Heart left ventricle (tissue), 16 donors: ENCODE measurements around the gene STIM2. TPM values are rescaled to one million over a fixed set of nuclear protein-coding genes. Genes with fewer than 3 reads are reported as not detected.
A peak's percentile ranks its signal among the peaks of the same experiment; 100 is the strongest.

Experiments
- ATAC-seq, 4 donors: fragments of 200-7000 bp; cut with Tn5 transposase; one replicate each; pipeline ENCODE4 v1.9.1; 2020 to 2022; ENCODE audit warnings: moderate library complexity in 4 of 4, mild to moderate bottlenecking in 3 of 4, moderate number of reproducible peaks in 1 of 4
- DNase-seq, 5 donors: peaks; one replicate each; pipeline ENCODE4 v3.0.0-alpha.2; 2020
- H3K27ac ChIP-seq, 12 donors: fragments of 200-600 bp; sonication (generic) in 4 of 12; one replicate each; pipeline versions ENCODE4 v1.5.0 to v1.8.0; 2016 to 2022; ENCODE audit warnings: mild to moderate bottlenecking in 2 of 12
- H3K27me3 ChIP-seq, 9 donors: fragments of 200-600 bp; sonication (generic) in 2 of 9; one replicate each; pipeline versions ENCODE4 v1.5.1 to v1.8.0; 2016 to 2022; ENCODE audit warnings: mild to moderate bottlenecking in 3 of 9
- H3K36me3 ChIP-seq, 9 donors: fragments of 200-600 bp; sonication (generic) in 2 of 9; one replicate each; pipeline versions ENCODE4 v1.5.0 to v1.8.0; 2018 to 2022; ENCODE audit warnings: mild to moderate bottlenecking in 2 of 9
- H3K4me1 ChIP-seq, 12 donors: fragments of 200-600 bp; sonication (generic) in 4 of 12; one replicate each; pipeline versions ENCODE4 v1.5.0 to v1.8.0; 2016 to 2022; ENCODE audit warnings: mild to moderate bottlenecking in 3 of 12
- H3K4me3 ChIP-seq, 12 donors: fragments of 200-600 bp; sonication (generic) in 4 of 12; one replicate each; pipeline versions ENCODE4 v1.5.0 to v1.8.0; 2017 to 2022; ENCODE audit warnings: mild to moderate bottlenecking in 9 of 12, moderate library complexity in 4 of 12
- H3K9me3 ChIP-seq, 12 donors: fragments of 200-600 bp; sonication (generic) in 4 of 12; one replicate each; pipeline versions ENCODE4 v1.5.0 to v1.8.0; 2016 to 2022; ENCODE audit warnings: mild to moderate bottlenecking in 1 of 12
- CTCF ChIP-seq, 12 donors: fragments of 200-600 bp; sonication (generic) in 4 of 12; IDR thresholded peaks; one replicate each; pipeline versions ENCODE4 v1.5.0 to v1.8.0; 2018 to 2022; ENCODE audit warnings: antibody characterized with exemption in 12 of 12, mild to moderate bottlenecking in 5 of 12
- POLR2A ChIP-seq, 2 donors: fragments of 450-650 bp; IDR thresholded peaks; one replicate each; pipeline ENCODE4 v1.6.1; 2017; ENCODE audit warnings: antibody characterized with exemption in 2 of 2, mild to moderate bottlenecking in 2 of 2, moderate library complexity in 2 of 2
- WGBS, 4 donors: extraction: QIAGEN DNeasy Blood & Tissue Kit in 2 of 4; methylation state at CpG; one replicate each; pipeline versions ENCODE4 v1.1.5 to v1.1.7; 2013 to 2018; 5-methylcytosine and 5-hydroxymethylcytosine counted together
- intact Hi-C, 10 donors: fragments of 100-400 bp; cut with DNase I; formaldehyde crosslinking; loops; one replicate each; pipeline versions ENCODE4 v1.11.1 to v1.14.2; 2022
- polyA plus RNA-seq, 2 donors: library from polyadenylated mRNA; stranded (reverse); fragments of 200-250 nt; gene quantifications; one replicate each; pipeline ENCODE4 v1.2.3, GENCODE V29; 2013
- total RNA-seq, 9 donors: library from RNA; depleted of rRNA in 2 of 9; stranded (reverse); fragments of >200 nt in 2 of 9; fragmentation: NEBNext Ultra II Directional in 3 of 9; extraction: Animal tissue kit (Norgen Biotek cat#: 25700) in 3 of 9; gene quantifications; one replicate each; pipeline versions ENCODE4 v1.1.0 to v1.2.4, GENCODE V29; 2016 to 2023
- donor health status: ischemic (EF 13 %, LVEDD 7.1; RV severe dilation, severe dysfunction).
- donor health status: healthy with polysubstance abuse.
- donor health status: DM: no; HTN: yes; CAD: no.
- donor health status: DM: no; HTN: no; CAD: no.
- donor health status: ischemic (EF 25% LVEDD 6.9; RV normal size, moderate dysfunction).
- donor health status: ischemic (EF 25% LVEDD 5.7; RV mildly dilated, moderate dysfunction).
- donor health status: healthy.
- donor health status: DM: yes; HTN: yes; CAD: no.
- donor health status: ischemic (EF 35%, LVEDD 5.7; RV mildly dilated, moderate dysfunction).
- donor health status: nonischemic (EF 11% LVEDD 7.7; RV severe dilation, severe dysfunction).
- donor health status: DM: yes; HTN: yes; CAD: no.
- donor health status: PGD.
- donor health status: ischemic (EF 29% LVEDD 5.4; RV normal size, mild dysfunction).
- donor health status: nonischemic (EF 23%, LVEDD 6.1; RV moderate dilation, normal function).

The STIM2 gene
- total and polyA plus RNA-seq, 11 donors: 4.6 to 17.3 (median 8.8) TPM

DNA sequence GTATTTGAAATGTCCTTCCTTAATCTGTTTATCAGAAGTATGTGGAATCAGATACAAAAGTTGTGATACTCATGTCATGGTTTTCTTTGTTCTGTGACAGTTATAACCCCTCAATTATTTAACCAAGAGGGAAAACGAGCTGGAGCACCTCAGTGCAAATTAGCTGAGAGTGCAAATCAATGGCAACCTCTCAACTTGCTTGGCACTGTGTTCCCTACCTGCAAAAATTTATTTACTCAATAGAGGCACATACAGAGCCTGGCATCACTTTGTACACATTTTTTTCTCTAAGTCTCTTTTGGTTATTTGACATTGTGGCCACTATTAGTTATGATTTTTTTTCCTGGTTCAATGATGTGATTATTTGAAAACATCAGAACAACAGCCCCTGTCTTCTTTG, 186.2 kb downstream of the STIM2 start:
- Histone ChIP-seq H3K27me3 (peaks cover 0 to 28% (median 0%) of the 10 kb centered on the region in 9 donors), H3K9me3 (peaks cover 0 to 8% (median 0%) of the 10 kb centered on the region in 12 donors), H3K36me3 (no peaks in the 10 kb centered on the region), H3K27ac (no peak overlapping the region), H3K4me1 (peaks cover 0 to 9% (median 0%) of the 10 kb centered on the region in 12 donors), H3K4me3 (no peak overlapping the region)
- no peak for DNase-seq
- intact Hi-C loops: loop anchor here in 5 of 10 donors (5.0 to 10.0 kb wide), 3 partner anchors 268 to 588 kb away; no protein-coding TSS in a partner anchor
- ATAC-seq: no peak
- TF ChIP-seq CTCF (IDR thresholded peaks at IDR 0.05) (no peak), POLR2A (IDR thresholded peaks at IDR 0.05) (no peak)
- 39 to 46% (median 44%) methylated on average over 1 of the region's 1 CpG for WGBS, 4 donors

DNA sequence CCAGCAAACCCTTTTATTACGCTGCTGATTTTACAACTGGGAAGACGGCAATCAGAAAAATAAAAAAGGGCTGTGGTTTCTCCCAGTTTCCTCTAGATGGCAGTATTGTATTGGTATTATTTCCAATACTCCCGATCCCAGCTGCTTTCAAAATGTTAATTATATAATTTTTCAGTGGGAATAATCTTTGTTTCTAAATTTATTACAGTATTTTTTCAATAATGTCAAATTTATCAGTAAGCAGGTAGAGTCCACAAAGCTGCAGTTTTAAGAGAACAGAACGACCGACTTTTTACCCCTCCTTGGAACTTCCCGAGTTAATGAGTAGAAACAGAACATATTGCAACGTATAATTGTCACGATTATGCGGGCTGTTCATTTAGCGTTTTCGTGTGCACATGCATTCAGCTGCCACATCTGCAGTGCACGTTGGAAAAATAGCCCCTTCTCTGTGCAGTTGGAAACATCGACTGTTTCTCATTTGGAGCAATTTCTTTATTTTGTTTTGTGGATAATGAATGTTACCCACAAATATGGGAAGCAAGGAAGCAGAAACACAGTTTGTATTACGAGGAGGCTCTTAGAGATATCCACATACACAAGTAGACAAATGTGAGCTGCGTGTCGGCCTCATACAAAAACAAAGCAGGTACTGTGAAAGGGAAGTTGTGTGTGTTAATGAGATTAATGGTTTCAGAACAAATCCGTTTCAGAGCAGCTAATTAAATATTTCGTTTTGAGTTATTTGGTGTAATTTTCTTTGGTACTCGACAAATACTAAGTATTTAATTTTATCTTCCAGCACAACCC, 188.0 kb downstream of the STIM2 start:
- no peak for TF ChIP-seq POLR2A (IDR thresholded peaks at IDR 0.05)
- TF ChIP-seq CTCF (IDR thresholded peaks at IDR 0.05): peak; percentile 69 to 87 (median 78)
- Histone ChIP-seq H3K36me3 (no peaks in the 10 kb centered on the region), H3K9me3 (peaks cover 0 to 8% (median 0%) of the 10 kb centered on the region in 12 donors), H3K4me3 (peak overlapping the region in 9 of 12 donors; percentile 14 to 46 (median 31)), H3K27ac (no peak overlapping the region), H3K4me1 (peaks cover 0 to 9% (median 0%) of the 10 kb centered on the region in 12 donors), H3K27me3 (peaks cover 0 to 26% (median 0%) of the 10 kb centered on the region in 9 donors)
- DNase-seq: no peak
- intact Hi-C loops: loop anchor here in 5 of 10 donors (5.0 to 10.0 kb wide), 3 partner anchors 266 to 586 kb away; no protein-coding TSS in a partner anchor
- 27 to 33% (median 30%) methylated on average over 19 of the region's 19 CpGs for WGBS, 4 donors
- ATAC-seq: no peak

GRCh38 chr4:27049239-27049829, 188.7 kb downstream of the STIM2 start:
- no peak for DNase-seq
- 59 to 69% (median 66%) methylated on average over 8 of the region's 8 CpGs for WGBS, 4 donors
- TF ChIP-seq CTCF (IDR thresholded peaks at IDR 0.05) (no peak), POLR2A (IDR thresholded peaks at IDR 0.05) (no peak)
- Histone ChIP-seq H3K9me3 (peaks cover 0 to 2% (median 0%) of the 10 kb centered on the region in 12 donors), H3K27me3 (peaks cover 0 to 22% (median 0%) of the 10 kb centered on the region in 9 donors), H3K27ac (no peak overlapping the region), H3K4me3 (no peak overlapping the region), H3K36me3 (no peaks in the 10 kb centered on the region), H3K4me1 (peaks cover 0 to 9% (median 0%) of the 10 kb centered on the region in 12 donors)
- intact Hi-C loops: loop anchor here in 5 of 10 donors (5.0 to 10.0 kb wide), 3 partner anchors 265 to 585 kb away; no protein-coding TSS in a partner anchor
- no peak for ATAC-seq

- 80 to 92% (median 82%) methylated on average over 3 of the region's 3 CpGs for WGBS, 4 donors
- no peaks in the 10 kb centered on the region for H3K36me3 ChIP-seq
Observed at GRCh38 chr4:27050731-27051130, 190.1 kb downstream of the STIM2 start.

More at GRCh38 chr4:27050731-27051130, 190.1 kb downstream of the STIM2 start:
- DNase-seq (no peak), ATAC-seq (no peak)
- Histone ChIP-seq H3K4me1 (peaks cover 0 to 9% (median 0%) of the 10 kb centered on the region in 12 donors), H3K4me3 (no peak overlapping the region), H3K9me3 (no peaks in the 10 kb centered on the region), H3K27me3 (peaks cover 0 to 21% (median 0%) of the 10 kb centered on the region in 9 donors), H3K27ac (no peak overlapping the region)
- TF ChIP-seq CTCF (IDR thresholded peaks at IDR 0.05): no peak
- TF ChIP-seq POLR2A (IDR thresholded peaks at IDR 0.05): no peak
- intact Hi-C loops: no loop called here
